Amygdala (tissue), 56 donors: Measurements from ENCODE around the gene TOLLIP.
"Not testable (repeated sequence)": the region's sequence is repeated elsewhere in the genome, so short reads cannot be mapped to it uniquely, and the experiment has no call there.

Experiments
- DNase-seq, 56 donors: peaks; one replicate each; lab custom pipeline; 2025; lab: John Stamatoyannopoulos, UW

The TOLLIP gene

DNA sequence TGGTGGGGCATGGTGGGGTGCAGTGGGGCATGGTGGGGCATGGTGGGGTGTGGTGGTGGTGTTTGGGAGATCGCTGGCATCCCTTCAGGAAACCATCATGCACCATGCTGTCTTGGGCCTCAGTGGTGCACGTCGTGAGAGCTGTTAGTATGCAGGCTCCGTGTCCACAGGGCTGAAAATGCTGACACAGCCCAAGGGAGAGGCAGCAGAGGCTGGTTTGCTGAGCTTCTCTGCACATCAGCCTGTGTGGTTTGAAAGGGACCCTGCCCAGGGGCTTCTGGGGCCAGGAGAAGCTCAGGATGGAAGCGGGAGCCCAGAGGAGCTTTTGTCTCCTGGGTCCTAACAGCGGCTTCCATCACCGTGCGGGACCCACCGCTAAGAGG, 56.3 kb downstream of the TOLLIP start:
- no peak for DNase-seq

DNA sequence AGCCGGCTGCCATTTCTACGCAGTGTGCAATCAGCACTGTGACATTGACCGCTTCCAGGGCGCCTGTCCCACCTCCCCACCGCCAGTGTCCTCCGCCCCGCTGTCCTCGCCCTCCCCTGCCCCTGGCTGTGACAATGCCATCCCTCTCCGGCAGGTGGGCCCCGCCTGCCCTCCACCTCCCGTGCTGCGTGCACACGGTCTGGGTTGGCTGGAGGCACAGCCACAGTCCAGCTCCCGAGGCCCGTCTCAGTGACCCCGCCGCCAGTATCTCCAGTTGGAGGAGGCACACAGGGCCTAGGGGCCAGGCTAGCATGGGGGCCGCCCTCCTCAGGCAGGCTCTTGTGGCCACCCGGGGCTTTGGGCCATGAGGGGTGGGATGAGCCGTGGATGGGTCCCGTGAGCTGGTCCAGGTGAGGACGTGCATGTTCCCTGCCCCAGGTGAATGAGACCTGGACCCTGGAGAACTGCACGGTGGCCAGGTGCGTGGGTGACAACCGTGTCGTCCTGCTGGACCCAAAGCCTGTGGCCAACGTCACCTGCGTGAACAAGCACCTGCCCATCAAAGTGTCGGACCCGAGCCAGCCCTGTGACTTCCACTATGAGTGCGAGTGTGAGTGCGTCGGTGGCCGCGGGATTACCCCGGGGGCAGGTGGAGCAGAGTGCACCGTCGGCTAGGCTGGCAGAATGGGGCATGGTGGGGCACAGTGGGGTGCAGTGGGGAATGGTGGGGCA, 56.9 kb downstream of the TOLLIP start:
- no peak for DNase-seq

DNA sequence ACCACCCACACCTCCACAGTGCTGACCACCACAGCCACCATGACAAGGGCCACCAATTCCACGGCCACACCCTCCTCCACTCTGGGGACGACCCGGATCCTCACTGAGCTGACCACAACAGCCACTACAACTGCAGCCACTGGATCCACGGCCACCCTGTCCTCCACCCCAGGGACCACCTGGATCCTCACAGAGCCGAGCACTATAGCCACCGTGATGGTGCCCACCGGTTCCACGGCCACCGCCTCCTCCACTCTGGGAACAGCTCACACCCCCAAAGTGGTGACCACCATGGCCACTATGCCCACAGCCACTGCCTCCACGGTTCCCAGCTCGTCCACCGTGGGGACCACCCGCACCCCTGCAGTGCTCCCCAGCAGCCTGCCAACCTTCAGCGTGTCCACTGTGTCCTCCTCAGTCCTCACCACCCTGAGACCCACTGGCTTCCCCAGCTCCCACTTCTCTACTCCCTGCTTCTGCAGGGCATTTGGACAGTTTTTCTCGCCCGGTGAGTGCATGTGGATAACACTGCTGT, 58.1 kb downstream of the TOLLIP start:
- DNase-seq: no peak

DNA sequence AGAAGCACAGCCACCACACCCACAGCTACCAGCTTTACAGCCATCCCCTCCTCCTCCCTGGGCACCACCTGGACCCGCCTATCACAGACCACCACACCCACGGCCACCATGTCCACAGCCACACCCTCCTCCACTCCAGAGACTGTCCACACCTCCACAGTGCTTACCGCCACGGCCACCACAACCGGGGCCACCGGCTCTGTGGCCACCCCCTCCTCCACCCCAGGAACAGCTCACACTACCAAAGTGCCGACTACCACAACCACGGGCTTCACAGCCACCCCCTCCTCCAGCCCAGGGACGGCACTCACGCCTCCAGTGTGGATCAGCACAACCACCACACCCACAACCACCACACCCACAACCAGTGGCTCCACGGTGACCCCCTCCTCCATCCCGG, 59.0 kb downstream of the TOLLIP start:
- DNase-seq: not testable (repeated sequence)

DNA sequence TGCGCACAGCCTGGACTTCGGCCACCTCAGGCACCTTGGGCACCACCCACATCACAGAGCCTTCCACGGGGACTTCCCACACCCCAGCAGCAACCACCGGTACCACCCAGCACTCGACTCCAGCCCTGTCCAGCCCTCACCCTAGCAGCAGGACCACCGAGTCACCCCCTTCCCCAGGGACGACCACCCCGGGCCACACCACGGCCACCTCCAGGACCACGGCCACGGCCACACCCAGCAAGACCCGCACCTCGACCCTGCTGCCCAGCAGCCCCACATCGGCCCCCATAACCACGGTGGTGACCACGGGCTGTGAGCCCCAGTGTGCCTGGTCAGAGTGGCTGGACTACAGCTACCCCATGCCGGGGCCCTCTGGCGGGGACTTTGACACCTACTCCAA, 60.5 kb downstream of the TOLLIP start:
- DNase-seq: not testable (repeated sequence)

DNA sequence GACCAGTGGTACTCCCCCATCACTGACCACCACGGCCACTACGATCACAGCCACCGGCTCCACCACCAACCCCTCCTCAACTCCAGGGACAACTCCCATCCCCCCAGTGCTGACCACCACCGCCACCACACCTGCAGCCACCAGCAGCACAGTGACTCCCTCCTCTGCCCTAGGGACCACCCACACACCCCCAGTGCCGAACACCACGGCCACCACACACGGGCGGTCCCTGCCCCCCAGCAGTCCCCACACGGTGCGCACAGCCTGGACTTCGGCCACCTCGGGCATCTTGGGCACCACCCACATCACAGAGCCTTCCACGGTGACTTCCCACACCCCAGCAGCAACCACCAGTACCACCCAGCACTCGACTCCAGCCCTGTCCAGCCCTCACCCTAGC, 62.4 kb downstream of the TOLLIP start:
- DNase-seq: not testable (repeated sequence)

DNA sequence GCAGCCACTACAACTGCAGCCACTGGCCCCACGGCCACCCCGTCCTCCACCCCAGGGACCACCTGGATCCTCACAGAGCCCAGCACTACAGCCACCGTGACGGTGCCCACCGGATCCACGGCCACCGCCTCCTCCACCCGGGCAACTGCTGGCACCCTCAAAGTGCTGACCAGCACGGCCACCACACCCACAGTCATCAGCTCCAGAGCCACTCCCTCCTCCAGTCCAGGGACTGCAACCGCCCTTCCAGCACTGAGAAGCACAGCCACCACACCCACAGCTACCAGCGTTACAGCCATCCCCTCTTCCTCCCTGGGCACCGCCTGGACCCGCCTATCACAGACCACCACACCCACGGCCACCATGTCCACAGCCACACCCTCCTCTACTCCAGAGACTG, 63.1 kb downstream of the TOLLIP start:
- DNase-seq: not testable (repeated sequence)

DNA sequence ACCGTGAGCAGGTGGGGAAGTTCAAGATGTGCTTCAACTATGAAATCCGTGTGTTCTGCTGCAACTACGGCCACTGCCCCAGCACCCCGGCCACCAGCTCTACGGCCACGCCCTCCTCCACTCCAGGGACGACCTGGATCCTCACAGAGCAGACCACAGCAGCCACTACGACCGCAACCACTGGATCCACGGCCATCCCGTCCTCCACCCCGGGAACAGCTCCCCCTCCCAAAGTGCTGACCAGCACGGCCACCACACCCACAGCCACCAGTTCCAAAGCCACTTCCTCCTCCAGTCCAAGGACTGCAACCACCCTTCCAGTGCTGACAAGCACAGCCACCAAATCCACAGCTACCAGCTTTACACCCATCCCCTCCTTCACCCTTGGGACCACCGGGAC, 63.7 kb downstream of the TOLLIP start:
- DNase-seq: not testable (repeated sequence)

DNA sequence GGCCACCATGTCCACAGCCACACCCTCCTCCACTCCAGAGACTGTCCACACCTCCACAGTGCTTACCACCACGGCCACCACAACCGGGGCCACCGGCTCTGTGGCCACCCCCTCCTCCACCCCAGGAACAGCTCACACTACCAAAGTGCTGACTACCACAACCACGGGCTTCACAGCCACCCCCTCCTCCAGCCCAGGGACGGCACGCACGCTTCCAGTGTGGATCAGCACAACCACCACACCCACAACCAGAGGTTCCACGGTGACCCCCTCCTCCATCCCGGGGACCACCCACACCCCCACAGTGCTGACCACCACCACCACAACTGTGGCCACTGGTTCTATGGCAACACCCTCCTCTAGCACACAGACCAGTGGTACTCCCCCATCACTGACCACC, 64.9 kb downstream of the TOLLIP start:
- DNase-seq: not testable (repeated sequence)

DNA sequence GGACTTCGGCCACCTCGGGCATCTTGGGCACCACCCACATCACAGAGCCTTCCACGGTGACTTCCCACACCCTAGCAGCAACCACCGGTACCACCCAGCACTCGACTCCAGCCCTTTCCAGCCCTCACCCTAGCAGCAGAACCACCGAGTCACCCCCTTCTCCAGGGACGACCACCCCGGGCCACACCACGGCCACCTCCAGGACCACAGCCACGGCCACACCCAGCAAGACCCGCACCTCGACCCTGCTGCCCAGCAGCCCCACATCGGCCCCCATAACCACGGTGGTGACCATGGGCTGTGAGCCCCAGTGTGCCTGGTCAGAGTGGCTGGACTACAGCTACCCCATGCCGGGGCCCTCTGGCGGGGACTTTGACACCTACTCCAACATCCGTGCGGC, 65.9 kb downstream of the TOLLIP start:
- not testable (repeated sequence) for DNase-seq

DNA sequence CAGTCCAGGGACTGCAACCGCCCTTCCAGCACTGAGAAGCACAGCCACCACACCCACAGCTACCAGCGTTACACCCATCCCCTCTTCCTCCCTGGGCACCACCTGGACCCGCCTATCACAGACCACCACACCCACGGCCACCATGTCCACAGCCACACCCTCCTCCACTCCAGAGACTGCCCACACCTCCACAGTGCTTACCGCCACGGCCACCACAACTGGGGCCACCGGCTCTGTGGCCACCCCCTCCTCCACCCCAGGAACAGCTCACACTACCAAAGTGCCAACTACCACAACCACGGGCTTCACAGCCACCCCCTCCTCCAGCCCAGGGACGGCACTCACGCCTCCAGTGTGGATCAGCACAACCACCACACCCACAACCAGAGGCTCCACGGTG, 66.7 kb downstream of the TOLLIP start:
- not testable (repeated sequence) for DNase-seq

DNA sequence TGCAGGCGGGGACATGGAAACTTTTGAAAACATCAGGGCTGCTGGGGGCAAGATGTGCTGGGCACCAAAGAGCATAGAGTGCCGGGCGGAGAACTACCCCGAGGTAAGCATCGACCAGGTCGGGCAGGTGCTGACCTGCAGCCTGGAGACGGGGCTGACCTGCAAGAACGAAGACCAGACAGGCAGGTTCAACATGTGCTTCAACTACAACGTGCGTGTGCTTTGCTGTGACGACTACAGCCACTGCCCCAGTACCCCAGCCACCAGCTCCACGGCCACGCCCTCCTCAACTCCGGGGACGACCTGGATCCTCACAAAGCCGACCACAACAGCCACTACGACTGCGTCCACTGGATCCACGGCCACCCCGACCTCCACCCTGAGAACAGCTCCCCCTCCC, 67.1 kb downstream of the TOLLIP start:
- no peak for DNase-seq

DNA sequence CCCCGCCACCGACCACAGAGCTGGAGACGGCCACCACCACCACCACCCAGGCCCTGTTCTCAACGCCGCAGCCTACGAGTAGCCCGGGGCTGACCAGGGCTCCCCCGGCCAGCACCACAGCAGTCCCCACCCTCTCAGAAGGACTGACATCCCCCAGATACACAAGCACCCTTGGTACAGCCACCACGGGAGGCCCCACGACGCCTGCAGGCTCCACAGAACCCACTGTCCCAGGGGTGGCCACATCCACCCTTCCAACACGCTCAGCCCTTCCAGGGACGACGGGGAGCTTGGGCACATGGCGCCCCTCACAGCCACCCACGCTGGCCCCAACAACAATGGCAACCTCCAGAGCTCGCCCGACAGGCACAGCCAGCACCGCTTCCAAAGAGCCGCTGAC, 67.7 kb downstream of the TOLLIP start:
- no peak for DNase-seq

DNA sequence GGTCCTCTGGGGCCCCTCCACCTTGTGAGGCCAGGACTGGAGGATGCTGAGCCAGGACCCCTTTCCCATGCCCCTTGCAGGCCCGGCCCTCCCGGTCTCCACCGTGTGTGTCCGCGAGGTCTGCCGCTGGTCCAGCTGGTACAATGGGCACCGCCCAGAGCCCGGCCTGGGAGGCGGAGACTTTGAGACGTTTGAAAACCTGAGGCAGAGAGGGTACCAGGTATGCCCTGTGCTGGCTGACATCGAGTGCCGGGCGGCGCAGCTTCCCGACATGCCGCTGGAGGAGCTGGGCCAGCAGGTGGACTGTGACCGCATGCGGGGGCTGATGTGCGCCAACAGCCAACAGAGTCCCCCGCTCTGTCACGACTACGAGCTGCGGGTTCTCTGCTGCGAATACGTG, 68.7 kb downstream of the TOLLIP start:
- no peak for DNase-seq

DNA sequence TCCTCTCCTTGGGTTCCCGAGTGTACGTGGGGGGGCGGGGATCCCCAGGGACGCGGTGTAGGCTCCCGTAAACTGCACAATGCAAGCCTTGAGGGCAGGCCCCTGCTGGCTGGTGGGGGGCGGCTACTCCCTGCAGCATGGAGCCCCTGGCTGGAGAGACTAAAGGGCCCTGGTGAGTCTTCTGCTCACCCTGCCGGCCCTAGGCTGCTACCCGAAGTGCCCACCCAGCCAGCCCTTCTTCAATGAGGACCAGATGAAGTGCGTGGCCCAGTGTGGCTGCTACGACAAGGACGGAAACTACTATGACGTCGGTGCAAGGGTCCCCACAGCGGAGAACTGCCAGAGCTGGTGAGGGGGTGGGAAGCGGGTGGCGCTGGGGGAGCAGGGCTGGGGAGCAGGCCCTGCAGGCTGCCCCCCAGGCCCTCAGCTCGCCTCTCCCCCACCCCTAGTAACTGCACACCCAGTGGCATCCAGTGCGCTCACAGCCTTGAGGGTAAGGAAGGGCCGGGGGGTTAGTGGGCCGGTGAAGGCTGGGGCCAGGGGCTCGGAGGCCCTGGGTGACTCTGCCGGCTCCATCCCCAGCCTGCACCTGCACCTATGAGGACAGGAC, 69.7 kb downstream of the TOLLIP start:
- DNase-seq: no peak

DNA sequence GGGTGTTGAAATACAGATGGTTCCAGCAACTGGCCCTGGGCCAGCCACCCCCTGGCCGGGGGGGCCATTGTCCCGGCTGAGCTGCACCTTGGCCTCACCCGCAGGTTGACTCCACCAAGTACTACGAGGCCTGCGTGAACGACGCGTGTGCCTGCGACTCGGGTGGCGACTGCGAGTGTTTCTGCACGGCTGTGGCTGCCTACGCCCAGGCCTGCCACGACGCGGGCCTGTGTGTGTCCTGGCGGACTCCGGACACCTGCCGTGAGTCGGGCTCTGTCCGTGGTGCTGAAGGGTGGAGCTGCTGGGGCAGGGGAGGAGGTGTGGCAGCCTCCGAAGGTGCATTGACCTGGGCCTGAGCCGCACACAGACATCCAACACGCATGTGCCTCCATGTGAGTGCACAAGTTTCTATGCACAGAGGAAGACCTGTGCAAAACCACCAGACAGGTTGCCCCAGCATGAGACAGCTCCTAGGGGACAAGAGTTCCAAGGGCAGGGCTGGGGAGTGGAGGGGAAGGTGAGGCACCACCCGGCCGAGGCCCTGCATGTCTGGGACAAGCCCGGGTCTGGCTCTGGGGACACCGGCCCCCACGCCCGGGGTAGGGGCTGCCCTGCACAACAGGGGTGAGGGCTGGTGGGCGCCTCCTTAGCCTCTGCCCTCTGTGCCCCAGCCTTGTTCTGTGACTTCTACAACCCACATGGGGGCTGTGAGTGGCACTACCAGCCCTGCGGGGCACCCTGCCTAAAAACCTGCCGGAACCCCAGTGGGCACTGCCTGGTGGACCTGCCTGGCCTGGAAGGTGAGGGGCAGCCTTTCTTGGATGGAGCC, 70.5 kb downstream of the TOLLIP start:
- DNase-seq: no peak

DNA sequence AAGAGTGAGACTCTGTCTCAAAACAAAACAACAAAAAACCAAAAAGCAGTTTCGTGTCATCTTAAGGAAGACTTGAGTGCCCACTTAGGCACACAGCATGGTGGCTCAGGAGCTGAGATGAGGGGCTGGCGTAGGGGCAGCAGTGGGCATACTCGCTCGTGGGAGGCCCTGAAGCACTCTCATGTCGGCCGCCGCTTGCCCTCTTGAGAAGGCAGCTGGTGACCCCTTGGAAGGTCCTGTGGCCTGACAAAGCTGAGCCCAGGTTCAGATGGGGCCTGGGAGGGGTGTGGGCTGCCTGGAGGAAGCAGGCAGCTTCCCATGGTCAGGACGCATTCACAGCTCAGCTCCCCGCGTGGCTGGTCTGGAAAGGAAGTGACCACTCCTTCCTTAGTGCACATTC, 71.6 kb downstream of the TOLLIP start:
- DNase-seq: no peak

DNA sequence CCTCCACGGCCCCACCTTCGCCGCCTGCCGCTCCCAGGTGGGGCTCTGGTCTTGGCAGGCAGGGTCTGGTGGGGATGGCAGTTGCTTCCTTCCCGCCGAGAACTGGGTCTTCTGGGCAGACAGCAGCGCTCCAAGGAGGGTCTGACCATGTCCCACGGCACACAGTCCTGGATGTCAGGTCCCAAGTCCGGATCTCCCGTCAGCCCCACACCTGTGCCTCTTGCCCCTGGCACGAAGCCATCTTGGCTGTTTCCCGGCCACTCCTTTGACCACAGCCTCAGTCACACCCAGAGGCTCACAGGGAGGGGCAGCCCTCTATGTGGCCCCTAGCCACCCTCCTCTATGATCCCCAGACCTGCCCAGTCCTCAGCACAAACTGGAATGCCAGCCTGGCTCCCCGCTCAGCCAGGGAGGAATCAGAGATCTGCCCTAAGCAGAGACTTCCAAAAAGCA, 72.3 kb downstream of the TOLLIP start:
- no peak for DNase-seq

DNA sequence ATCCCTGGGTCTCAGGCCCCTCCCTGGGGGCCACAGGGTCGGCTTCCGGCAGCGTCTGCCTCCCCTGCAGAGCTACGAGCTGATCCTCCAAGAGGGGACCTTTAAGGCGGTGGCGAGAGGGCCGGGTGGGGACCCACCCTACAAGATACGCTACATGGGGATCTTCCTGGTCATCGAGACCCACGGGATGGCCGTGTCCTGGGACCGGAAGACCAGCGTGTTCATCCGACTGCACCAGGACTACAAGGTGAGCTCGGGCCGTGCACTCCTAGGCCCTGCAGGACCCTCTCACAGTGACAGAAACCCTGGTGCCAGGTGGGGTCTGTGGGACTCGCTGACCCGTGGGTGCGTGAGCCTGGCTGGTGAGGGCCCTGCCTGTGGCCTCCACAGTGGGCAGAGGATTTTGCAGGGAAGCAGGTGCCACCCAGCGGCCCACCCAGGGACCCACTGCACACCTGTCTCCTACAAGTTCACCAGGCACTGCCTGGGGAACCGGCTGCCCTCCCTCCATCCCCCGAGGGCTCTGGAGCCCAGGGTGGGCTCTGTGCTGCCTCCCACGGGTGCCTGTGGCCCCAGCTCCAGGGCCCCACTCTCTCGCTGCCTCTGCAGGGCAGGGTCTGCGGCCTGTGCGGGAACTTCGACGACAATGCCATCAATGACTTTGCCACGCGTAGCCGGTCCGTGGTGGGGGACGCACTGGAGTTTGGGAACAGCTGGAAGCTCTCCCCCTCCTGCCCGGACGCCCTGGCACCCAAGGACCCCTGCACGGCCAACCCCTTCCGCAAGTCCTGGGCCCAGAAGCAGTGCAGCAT, 72.9 kb downstream of the TOLLIP start:
- no peak for DNase-seq

DNA sequence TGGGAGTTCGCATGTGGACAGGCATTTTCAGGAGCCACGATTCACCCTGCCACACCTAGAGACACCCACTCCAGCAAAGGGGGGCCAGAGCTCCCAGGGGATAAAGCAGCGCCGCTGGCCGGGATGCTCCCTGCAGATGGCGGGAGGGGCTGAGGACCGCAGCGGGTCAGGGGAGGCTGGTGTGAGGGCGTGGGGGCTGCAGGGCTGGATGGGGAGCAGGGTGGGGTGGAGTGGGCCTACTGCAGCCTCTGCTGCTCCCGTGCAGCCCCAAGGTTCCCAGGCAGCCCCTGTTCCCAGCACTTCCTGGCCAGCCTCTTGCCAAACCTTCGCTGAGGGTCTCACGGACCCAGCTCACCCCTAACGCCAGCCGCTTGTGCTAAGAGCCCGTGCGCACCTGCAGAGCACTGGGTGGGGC, 73.5 kb downstream of the TOLLIP start:
- DNase-seq: no peak
